ENCODE measurements around the gene SLC22A7.

Gene SLC22A7

GRCh38 chr6:43275801-43276576, 22.1 kb upstream of the SLC22A7 start:
- no peak for TF ChIP-seq CTCF (IDR thresholded peaks at IDR 0.05)

GRCh38 chr6:43276577-43277305, 21.3 kb upstream of the SLC22A7 start:
- no peak for TF ChIP-seq CTCF (IDR thresholded peaks at IDR 0.05)

GRCh38 chr6:43277306-43277642, 20.8 kb upstream of the SLC22A7 start:
- TF ChIP-seq CTCF (IDR thresholded peaks at IDR 0.05): no peak

GRCh38 chr6:43277643-43278523, 20.2 kb upstream of the SLC22A7 start:
- TF ChIP-seq CTCF (IDR thresholded peaks at IDR 0.05): no peak

- TF ChIP-seq CTCF (IDR thresholded peaks at IDR 0.05): no peak
Measured at GRCh38 chr6:43278524-43279078, 19.5 kb upstream of the SLC22A7 start.

- TF ChIP-seq CTCF (IDR thresholded peaks at IDR 0.05): no peak
Measured at GRCh38 chr6:43280234-43280633, 17.8 kb upstream of the SLC22A7 start.

GRCh38 chr6:43282060-43282459, 16.0 kb upstream of the SLC22A7 start:
- no peak for TF ChIP-seq CTCF (IDR thresholded peaks at IDR 0.05)
